Glomerular visceral epithelial cell (primary cell): ENCODE data around the gene CFAP61.
A peak's percentile ranks its signal among the peaks of the same experiment; 100 is the strongest.
"Not testable (repeated sequence)": the region's sequence is repeated elsewhere in the genome, so short reads cannot be mapped to it uniquely, and the experiment has no call there.

ENCODE experiments used
- DNase-seq: peaks from one replicate; pipeline ENCODE4 v3.0.0-alpha.2; 2016; ENCODE audit errors: extremely low spot score

The CFAP61 gene

GRCh38 chr20:20231528-20232298, 179.4 kb downstream of the CFAP61 start:
- no peak for DNase-seq

GRCh38 chr20:20233041-20233514, 180.7 kb downstream of the CFAP61 start:
- no peak for DNase-seq

- DNase-seq = no peak
Observed at GRCh38 chr20:20235681-20236080, 183.3 kb downstream of the CFAP61 start.

- DNase-seq = peak; percentile 29
Observed at GRCh38 chr20:20237093-20237959, 185.0 kb downstream of the CFAP61 start.

- no peak for DNase-seq
Observed at GRCh38 chr20:20241976-20242375, 189.6 kb downstream of the CFAP61 start.

- DNase-seq = not testable (repeated sequence)
Observed at GRCh38 chr20:20244384-20244783, 192.1 kb downstream of the CFAP61 start.

- no peak for DNase-seq
Observed at GRCh38 chr20:20246996-20247633, 194.8 kb downstream of the CFAP61 start.

GRCh38 chr20:20248620-20249200, 196.4 kb downstream of the CFAP61 start:
- no peak for DNase-seq

- DNase-seq = no peak
Observed at GRCh38 chr20:20251317-20251716, 199.0 kb downstream of the CFAP61 start.

GRCh38 chr20:20251836-20252235, 199.5 kb downstream of the CFAP61 start:
- no peak for DNase-seq

- no peak for DNase-seq
Observed at GRCh38 chr20:20253039-20253743, 200.9 kb downstream of the CFAP61 start.

GRCh38 chr20:20253744-20254330, 201.5 kb downstream of the CFAP61 start:
- no peak for DNase-seq

- DNase-seq = no peak
Observed at GRCh38 chr20:20255099-20255498, 202.8 kb downstream of the CFAP61 start.

- DNase-seq = no peak
Observed at GRCh38 chr20:20259533-20259932, 207.2 kb downstream of the CFAP61 start.

- no peak for DNase-seq
Observed at GRCh38 chr20:20261159-20261558, 208.8 kb downstream of the CFAP61 start.

GRCh38 chr20:20265210-20265609, 212.9 kb downstream of the CFAP61 start:
- no peak for DNase-seq

- DNase-seq = no peak
Observed at GRCh38 chr20:20266552-20266951, 214.2 kb downstream of the CFAP61 start.

GRCh38 chr20:20267685-20268370, 215.5 kb downstream of the CFAP61 start:
- DNase-seq = no peak

- DNase-seq = no peak
Observed at GRCh38 chr20:20271271-20271670, 218.9 kb downstream of the CFAP61 start.

GRCh38 chr20:20272686-20273085, 220.4 kb downstream of the CFAP61 start:
- DNase-seq = no peak
